CD1c-positive myeloid dendritic cell (primary cell): ENCODE data around the gene KIAA0930.
"Not testable (repeated sequence)": the region's sequence is repeated elsewhere in the genome, so short reads cannot be mapped to it uniquely, and the experiment has no call there.

Experiments used
- DNase-seq: peaks from one replicate; pipeline ENCODE4 v3.0.0-alpha.2; 2016; ENCODE audit errors: extremely low spot score

KIAA0930 gene

DNA sequence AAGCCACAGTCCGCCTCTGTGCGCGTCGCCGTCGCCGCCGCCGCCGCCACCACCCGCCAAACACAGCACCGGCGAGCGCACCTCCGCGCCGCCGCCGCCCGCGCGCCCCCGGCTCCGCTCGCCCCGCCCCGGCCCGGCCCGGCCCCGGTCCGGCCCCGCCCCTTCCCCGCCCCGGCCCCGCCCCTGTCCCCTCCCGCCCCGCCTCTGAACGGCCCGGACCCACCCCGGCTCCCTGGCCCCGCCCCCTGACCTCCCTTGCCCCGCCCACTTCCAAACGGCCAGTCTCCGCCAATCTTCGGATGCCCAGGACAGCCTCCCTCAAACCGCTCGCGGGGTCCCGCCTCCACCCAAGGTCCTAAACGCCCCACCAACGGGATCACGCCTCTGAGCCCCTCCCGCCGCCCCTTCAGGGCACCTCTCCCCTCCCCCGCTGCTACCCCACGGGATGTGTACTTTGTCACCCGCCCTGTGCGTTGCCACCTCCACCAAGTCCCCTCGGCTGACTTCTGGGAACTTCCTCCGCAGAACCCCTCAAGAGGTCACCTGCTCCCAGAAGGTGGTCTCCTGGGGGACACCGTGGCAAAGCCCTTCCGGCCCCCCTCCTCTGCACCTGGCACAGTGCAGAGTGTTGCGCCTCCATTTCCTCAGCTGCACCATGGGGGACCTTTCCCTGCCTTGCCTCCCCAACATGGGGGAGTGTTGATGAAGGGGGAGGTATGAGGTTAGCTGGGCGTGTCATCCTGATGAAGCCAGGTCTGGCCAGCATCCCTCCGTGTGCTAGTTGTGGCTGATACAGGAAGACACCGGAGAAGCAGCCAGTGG, at the start of gene KIAA0930:
TSS of gene KIAA0930 (minus strand) at position 85 of the 822 bp plus-strand sequence. CDS start 191 bp downstream, outside the sequence.
- peak; percentile 83 for DNase-seq

- DNase-seq = no peak
Measured at GRCh38 chr22:45286854-45287551, 46.3 kb upstream of the KIAA0930 start.

- DNase-seq = peak; percentile 22
Measured at GRCh38 chr22:45285263-45286058, 44.8 kb upstream of the KIAA0930 start.

DNA sequence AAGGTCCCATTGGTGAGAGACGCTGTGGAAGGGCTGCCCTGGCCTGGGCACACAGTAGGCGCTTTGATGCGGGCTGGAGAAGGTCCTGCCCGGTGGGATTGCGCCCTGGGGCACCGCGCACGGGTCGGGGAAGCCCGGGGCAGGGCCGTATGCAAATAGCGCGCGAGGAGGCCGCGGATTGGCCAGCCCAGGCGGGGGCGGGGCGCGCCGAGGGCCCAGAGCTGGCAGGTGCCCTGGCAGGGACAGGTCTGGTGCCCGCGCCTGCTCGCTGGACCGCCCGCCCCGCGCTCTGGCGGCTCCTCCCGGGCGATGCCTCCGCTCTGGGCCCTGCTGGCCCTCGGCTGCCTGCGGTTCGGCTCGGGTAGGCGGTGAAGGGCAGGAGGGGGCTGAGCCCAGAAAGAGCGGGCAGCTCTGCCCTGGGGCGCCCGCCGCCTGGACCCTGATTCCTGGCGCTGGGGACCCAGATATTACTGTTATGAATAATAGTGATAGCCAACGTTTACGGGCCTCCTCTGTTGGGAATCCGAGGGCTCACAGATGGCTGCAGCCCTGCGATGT, 44.1 kb upstream of the KIAA0930 start, which contains the start of gene UPK3A:
TSS of gene UPK3A (plus strand) at position 245 of the 558 bp plus-strand sequence. CDS start at position 310, 65 bp downstream.
- peak; percentile 52 for DNase-seq

GRCh38 chr22:45281010-45281409, 40.3 kb upstream of the KIAA0930 start:
- no peak for DNase-seq

- no peak for DNase-seq
Measured at GRCh38 chr22:45280587-45280980, 39.9 kb upstream of the KIAA0930 start.

DNA sequence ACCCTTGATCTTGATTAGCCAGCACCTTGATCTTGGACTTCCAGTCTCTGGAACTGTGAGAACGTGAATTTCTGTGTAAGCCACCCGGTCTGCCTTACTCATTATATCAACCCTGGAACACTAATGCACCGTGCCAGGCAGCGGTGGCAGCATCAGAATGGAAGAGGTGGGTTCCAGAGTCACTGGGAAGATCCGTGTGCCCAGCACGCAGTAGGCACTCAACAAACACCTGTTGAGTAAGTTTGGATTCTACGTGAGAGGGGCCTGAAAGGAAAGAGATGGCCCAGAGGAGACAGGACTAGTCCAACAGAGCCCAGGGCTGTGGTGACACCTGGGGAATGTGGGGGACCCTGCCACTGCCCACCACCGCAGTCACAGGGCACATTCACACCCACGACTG, 37.4 kb upstream of the KIAA0930 start:
- no peak for DNase-seq

- DNase-seq = not testable (repeated sequence)
Measured at GRCh38 chr22:45277720-45278119, 37.0 kb upstream of the KIAA0930 start.

DNA sequence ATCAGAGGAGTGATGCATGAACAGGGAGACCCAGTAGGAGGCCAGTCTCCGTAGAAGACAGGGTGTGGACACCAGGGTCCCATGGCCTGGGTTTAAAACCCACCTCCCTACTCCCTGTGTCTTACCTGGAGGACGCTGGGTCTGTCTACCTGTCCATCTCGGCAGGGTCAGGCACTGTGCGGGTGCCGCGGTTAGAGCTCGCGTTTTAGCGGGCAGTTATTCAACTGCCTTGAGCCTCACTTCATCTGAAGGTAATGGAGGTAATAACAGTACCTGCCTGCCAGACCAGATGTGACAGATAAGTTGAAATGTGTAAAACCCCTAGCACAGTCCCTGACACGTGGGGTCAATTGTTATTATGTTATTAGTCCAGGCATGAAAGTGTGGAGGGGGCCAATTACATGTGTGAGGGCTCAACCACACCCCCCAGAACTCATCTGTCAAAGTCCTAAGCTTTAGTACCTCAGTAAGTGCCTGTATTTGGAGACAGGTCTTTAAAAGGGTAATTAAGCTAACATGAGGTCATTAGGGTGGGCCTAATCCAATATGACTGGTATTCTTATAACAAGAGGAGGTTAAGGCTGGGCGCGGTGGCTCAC, 35.9 kb upstream of the KIAA0930 start:
- no peak for DNase-seq

- no peak for DNase-seq
Measured at GRCh38 chr22:45273452-45274075, 32.9 kb upstream of the KIAA0930 start.

DNA sequence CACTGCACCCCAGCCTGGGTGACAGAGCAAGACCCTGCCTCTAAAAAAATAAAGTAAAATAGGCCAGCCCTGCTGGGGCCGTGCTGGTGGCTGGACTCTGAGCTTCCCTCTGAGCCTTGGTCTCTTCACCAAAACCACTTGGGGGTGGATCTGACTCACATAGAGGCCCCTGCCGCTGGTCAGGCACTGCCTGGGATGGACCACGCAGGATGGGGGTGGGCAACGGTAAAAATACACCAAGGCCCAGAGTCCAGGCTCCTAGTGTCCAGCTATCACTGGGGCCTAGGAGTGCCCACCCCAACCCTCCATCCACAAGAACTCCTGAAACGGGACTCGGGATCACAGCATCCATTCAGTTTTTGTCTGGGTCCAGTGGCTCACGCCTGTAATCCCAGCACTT, 31.8 kb upstream of the KIAA0930 start:
- no peak for DNase-seq

DNA sequence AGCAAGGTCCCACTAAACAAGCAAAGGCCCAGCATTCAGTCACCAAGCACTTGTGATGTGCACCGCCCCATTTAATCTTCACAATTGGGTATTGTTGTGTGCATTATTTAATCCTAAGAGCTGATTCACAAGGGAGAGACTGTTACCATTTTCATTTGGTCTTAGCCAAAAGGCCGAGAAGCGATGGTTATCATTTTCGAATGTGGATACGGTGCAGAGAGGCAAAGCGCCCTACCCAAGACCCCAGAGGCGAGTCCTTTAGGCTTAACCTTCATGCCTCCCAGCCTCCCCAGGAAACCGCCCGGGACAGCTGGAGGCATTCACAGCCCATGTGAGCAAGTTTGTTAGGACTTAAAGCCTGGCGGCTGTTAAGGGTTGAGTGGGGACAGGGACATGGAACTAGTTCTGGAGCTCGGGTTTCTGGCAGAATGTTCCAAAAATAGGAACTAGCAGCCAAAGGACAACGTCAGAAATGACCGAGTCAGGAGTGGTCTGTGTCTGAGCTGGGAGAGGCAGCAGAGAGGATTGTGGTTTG, 31.0 kb upstream of the KIAA0930 start:
- peak; percentile 64 for DNase-seq

- peak; percentile 41 for DNase-seq
Measured at GRCh38 chr22:45270095-45271020, 29.7 kb upstream of the KIAA0930 start.

DNA sequence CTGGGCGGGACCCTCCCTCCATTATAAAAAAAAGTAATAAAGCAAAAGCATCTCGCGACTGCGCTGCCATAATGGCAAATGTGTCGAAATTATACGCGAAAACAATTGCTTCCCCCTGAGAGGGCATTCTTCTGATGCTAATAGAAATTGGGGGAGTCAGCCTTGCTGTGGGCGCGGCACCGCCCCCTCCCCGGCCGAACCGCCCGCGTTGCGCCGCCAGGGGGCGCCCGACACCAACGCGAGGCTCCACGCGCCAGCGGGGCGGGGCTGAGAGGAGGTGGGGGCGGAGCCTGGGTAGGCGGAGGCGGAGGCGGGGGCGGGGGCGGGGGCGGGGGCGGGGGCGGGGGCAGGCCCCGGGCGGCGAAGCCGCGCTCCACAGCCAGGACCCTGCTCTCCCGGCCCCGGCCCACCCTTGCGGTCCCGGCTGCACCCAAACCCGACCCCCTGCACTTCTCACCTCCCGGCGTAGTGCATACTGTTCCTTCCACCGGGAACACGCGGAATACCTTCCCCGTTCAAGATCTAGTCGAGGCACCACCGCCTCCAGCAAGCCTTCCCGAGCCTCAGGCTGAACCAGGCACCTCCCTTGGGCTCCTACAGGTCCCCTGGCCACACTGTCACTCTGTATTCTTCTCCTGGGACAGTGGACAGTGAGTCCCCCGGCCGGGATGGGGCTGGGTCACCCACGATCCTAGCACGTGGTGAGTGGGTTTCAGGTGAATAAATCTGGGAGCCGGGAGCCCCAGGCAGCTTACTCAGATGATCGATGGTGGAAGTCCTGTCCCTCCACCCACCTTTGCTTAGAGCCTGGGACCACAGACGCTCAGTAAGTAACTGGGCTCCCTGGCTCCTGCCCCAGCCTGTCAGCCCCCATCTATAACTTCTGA, 28.5 kb upstream of the KIAA0930 start:
- peak; percentile 92 for DNase-seq

DNA sequence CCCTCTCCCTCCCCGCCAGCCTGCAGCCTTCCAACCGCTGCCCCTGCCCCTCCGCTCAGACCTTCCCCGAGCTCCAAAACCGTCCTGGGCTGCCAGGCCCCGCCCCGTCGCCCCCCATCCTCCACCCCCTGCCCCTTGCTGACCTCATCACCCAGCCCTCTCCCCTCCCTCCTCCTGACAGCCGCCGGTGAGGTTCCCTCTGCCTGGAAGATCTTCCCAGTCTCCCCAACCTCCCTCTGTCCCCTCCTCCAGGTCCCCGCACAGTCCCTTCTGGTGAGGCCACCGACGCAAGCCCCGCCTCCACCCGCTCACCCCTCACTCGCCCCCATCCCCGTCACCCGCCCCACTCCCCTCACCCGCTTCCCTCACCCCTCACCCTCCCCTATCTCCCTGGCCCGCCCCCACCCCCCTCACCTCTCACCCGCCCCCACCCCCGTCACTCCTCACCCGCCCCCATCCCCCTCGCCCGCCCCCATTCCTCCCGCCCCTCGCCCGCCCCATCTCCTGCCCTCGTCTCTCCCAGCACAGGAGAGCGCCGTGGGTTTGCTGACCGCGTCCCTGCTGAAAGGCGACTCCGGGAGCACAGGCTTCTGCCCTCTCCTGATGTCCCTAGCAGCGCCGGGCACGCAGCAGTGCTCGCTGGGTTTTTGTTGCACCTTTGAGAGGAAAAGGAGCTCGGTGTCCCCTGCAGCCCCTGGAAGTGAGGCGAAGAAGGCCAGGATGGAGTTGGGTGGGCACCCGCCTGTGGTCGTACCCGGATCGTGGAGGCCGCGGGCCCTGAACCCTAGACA, 27.7 kb upstream of the KIAA0930 start:
- DNase-seq = no peak

GRCh38 chr22:45265535-45265934, 24.8 kb upstream of the KIAA0930 start:
- no peak for DNase-seq

GRCh38 chr22:45263463-45264269, 23.0 kb upstream of the KIAA0930 start:
- peak; percentile 84 for DNase-seq
